BE2C (cell line): ENCODE results near the gene TMCO1.

Source experiments
- DNase-seq: peaks from one replicate; pipeline ENCODE4 v3.0.0-alpha.2; 2020
- H3K27me3 ChIP-seq: fragments of 250-450 bp; sonication (Bioruptor Pico); 2 replicates; pipeline ENCODE4 v1.5.1; 2020; ENCODE audit warnings: mild to moderate bottlenecking
- H3K36me3 ChIP-seq: fragments of 250-450 bp; sonication (Bioruptor Pico); 2 replicates; pipeline ENCODE4 v1.5.1; 2020; ENCODE audit warnings: mild to moderate bottlenecking
- H3K4me1 ChIP-seq: fragments of 250-450 bp; sonication (Bioruptor Pico); 2 replicates; pipeline ENCODE4 v1.5.1; 2020
- H3K4me3 ChIP-seq: 2 replicates; pipeline ENCODE4 v1.5.1; 2011; ENCODE audit warnings: low read depth, low read length
- H3K9me3 ChIP-seq: fragments of 250-450 bp; sonication (Bioruptor Pico); 2 replicates; pipeline ENCODE4 v1.5.1; 2020
- TF ChIP-seq, protein P1 (sequence below): IDR thresholded peaks from 2 replicates; pipeline ENCODE4 v1.5.1; 2012; ENCODE audit warnings: mild to moderate bottlenecking, low read depth, low read length

Gene TMCO1

DNA sequence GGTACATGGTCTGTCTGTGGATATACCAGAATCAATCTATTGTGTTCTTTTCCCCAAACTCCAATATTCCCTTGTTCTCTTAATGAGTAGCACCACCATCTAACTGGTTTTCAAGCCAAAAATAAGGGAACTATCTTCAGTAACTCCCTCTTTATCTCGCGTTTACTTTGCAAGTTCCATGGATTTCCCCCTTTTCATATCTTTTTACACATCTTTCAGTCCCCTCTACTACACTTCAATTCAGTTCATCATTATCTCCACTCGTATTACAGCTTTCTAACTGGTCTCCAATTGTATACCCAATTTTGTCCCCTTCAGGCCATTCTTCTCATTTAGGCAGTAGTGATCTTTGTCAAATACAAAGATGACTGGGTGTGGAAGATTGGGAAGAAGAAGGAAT is 4.1 kb upstream of the TMCO1 start:
- Histone ChIP-seq H3K9me3 (no peaks in the 10 kb centered on the region; the same call in 1 of the 2 replicates), H3K4me1 (no peaks in the 10 kb centered on the region), H3K27me3 (no peaks in the 10 kb centered on the region), H3K4me3 (no peak overlapping the region), H3K36me3 (no peaks in the 10 kb centered on the region; the same call in 1 of the 2 replicates)
- DNase-seq = no peak
- TF ChIP-seq, protein P1, sequence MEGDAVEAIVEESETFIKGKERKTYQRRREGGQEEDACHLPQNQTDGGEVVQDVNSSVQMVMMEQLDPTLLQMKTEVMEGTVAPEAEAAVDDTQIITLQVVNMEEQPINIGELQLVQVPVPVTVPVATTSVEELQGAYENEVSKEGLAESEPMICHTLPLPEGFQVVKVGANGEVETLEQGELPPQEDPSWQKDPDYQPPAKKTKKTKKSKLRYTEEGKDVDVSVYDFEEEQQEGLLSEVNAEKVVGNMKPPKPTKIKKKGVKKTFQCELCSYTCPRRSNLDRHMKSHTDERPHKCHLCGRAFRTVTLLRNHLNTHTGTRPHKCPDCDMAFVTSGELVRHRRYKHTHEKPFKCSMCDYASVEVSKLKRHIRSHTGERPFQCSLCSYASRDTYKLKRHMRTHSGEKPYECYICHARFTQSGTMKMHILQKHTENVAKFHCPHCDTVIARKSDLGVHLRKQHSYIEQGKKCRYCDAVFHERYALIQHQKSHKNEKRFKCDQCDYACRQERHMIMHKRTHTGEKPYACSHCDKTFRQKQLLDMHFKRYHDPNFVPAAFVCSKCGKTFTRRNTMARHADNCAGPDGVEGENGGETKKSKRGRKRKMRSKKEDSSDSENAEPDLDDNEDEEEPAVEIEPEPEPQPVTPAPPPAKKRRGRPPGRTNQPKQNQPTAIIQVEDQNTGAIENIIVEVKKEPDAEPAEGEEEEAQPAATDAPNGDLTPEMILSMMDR = no peak

DNA sequence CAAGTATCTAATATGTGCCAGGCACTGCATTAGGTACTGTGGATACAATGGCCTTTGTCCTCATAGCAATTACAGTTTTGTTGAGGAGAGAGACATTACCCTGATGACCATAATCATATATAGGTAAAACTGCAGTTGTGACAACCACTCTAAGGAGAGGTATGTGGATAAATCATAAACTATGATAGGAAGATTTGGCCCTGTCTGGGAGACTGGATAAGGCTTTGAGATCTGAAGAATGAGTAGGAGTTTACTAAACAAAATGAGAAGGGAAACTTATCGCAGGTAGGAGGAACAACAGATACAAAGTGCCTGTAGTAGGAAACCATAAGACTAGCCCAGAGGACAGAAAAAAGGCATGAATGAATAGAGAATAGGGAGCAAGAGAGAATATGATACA is 4.4 kb downstream of the TMCO1 start:
- Histone ChIP-seq H3K4me1 (no peaks in the 10 kb centered on the region), H3K36me3 (peaks cover 19% of the 10 kb centered on the region), H3K4me3 (no peak overlapping the region), H3K9me3 (no peaks in the 10 kb centered on the region), H3K27me3 (no peaks in the 10 kb centered on the region)
- DNase-seq = no peak
- TF ChIP-seq, protein P1 = no peak

DNA sequence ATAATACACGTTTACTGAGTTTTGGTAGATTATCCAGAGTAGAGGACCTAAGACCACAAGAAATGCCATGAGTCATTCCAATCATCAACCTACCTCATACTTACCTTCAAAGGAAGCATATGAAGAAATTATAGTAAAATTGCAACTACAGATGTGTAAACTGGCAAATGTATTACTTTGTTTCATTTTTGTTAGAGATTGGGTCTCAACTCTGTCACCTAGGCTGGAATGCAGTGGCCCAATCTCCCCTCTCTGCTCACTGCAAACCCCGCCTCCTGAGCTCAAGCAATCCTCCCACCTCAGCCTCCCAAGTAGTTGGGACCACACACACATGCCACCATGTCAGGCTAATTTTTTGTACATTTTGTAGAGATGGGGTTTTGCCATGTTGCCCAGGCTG is 5.2 kb downstream of the TMCO1 start:
- TF ChIP-seq, protein P1 = no peak
- H3K4me3 ChIP-seq = no peak overlapping the region
- no peaks in the 10 kb centered on the region for H3K4me1 ChIP-seq
- no peaks in the 10 kb centered on the region for H3K9me3 ChIP-seq
- H3K27me3 ChIP-seq = no peaks in the 10 kb centered on the region
- no peak for DNase-seq
- H3K36me3 ChIP-seq = peaks cover 21% of the 10 kb centered on the region

DNA sequence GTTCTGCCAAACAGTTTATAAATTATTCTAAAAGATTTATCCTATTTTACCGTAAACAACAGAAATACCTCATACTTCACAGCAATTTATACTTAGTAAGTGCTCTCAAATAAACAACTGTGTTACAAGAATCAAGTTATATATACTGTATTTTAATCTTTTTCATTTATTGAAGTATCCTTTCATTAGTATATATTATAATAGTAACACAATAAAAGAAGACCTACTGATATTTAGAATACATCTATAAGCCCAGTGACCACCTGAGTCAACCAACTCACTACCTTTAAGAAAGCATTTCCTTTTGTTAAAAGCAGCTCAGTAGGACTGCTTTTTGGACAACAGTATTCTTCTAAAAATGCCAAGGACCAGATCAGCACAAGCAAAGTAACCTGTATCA is 5.9 kb downstream of the TMCO1 start:
- TF ChIP-seq, protein P1 = no peak
- H3K36me3 ChIP-seq = peaks cover 26% of the 10 kb centered on the region
- H3K4me3 ChIP-seq = no peak overlapping the region
- H3K9me3 ChIP-seq = no peaks in the 10 kb centered on the region
- no peaks in the 10 kb centered on the region for H3K27me3 ChIP-seq
- no peak for DNase-seq
- H3K4me1 ChIP-seq = no peaks in the 10 kb centered on the region

DNA sequence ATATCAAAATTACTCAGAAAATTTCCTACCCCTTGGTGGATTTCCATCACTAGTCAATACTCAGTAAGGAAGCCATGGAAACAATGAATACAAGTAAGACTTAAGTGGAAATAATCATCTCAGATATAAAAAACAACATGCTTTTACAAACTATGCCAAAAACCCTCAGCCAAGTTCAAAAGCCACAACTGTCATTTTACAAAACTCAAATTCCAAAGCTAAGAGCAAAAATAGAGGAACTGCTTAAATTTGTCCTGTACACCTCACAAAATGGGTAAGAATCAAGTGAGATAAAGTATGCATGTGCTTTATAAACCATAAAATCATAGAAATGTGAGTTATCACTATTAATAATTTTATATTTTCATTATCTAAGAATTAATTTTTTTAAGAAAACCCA is 9.6 kb downstream of the TMCO1 start:
- H3K27me3 ChIP-seq = no peaks in the 10 kb centered on the region
- H3K36me3 ChIP-seq = peaks cover 9% of the 10 kb centered on the region
- TF ChIP-seq, protein P1 = no peak
- H3K4me1 ChIP-seq = no peaks in the 10 kb centered on the region
- H3K4me3 ChIP-seq = no peak overlapping the region
- H3K9me3 ChIP-seq = no peaks in the 10 kb centered on the region
- DNase-seq = no peak

DNA sequence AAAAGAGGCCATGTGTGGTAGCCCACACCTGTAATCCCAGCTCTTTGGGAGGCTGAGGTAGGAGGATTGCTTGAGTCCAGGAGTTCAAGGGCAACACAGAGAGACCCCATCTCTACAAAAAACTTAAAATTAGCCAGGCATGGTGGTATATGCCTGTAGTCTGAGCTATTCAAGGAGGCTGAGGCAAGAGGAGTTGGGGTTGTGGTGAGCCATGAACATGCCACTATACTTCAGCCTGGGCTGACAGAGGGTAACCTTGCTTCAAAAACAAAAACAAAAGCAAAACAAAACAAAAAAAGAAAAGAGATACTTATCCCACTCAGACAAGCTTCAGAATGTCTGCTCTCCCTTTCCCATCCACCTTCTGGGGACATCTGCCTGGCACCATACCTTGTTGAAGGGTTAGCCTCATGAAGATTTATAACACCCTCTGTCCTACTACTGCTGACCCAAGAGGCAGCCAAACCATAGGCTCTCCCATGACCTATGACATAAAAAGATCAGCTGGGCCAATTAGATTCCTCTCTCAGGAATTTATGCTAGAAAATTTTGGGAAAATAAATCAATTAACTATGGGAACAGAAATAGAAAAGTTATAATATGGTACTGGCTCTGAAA is 13.2 kb downstream of the TMCO1 start:
- peaks cover 29% of the 10 kb centered on the region for H3K36me3 ChIP-seq
- no peaks in the 10 kb centered on the region for H3K27me3 ChIP-seq
- TF ChIP-seq, protein P1 = no peak
- H3K4me3 ChIP-seq = no peak overlapping the region
- no peaks in the 10 kb centered on the region for H3K9me3 ChIP-seq
- H3K4me1 ChIP-seq = no peaks in the 10 kb centered on the region
- DNase-seq = no peak
